HG03457 (cell line): ENCODE results near the gene CEP192.
A peak's percentile ranks its signal among the peaks of the same experiment; 100 is the strongest.

ENCODE experiments used
- ATAC-seq: cut with Tn5 transposase; IDR thresholded peaks from one replicate; pipeline ENCODE4 v1.9.1; 2021; ENCODE audit warnings: moderate number of reproducible peaks; ENCODE audit not compliant: unreplicated experiment

The CEP192 gene

DNA sequence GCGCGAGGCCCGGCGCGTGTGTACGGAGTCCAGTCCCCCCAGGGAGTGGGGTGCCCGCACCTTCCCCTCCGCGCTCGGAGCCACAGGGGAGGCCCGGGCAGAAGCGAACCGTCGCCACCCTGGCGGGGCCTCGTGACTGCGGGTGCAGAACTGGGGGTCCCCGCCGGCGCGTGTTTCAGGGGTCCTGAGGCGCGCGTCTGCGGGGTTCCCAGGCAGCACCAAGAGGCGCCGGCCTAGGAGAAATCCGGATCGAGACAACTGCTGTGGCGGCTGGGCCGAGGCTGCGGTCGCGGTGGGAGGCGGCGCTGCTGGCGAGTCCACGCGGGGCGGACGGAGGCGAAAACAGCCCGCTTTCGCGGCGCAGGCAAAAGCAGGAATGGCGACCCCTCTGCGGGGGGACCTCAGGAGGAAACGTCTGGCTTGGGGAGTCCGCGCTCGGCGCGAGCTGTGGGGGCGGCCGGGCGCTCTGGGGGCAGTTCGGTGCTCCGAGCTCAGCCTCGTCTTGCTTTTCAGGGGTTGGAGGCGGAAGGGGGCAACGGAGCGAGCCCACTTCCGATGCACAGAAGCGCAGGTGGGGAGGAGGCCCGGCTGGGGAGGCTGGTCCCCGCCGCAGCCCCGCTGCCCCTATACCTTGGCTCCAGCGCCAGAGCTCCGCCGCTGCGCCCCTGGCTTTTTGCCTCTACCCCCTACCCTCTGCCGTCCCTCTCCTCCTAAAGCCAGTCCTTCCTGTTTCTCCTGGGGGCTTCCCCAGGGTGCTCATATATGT is 145.9 kb downstream of the CEP192 start:
- ATAC-seq = no peak

DNA sequence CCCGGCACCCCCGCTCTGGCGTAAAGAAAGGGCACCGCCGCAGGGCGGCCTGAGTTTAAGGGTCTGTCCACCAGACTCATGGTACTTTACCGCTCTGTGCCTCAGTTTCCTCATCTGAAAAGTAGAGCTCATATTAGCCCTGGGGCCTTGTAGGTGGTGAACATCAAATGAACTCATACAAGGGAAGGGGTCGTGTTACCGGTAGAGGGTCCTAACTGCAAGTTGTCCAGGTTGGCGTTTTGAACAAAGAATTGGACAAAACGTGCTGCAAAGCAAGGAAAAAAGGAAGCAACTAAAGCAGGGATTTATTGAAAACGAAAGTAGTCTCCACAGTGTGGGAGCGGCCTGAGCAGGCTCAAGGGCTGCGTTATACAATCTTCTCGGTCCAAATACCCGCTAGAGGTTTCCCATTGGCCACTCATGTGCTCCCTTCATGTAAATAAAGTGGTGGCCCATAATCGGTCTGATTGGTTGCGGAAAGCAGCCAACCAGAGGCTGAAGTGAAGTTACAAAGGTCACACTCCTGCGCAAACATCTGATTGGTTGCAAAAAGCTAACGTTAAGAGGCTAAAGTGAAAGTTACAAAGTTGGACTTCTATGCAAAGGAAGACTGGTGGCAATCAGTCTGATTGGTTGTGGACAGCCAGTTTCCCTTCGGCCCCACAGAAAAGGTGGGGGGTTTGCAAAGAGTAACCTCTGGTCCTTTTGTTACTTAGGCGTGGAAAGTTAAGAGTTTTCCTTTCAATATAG is 146.7 kb downstream of the CEP192 start:
- peak; percentile 60 for ATAC-seq

DNA sequence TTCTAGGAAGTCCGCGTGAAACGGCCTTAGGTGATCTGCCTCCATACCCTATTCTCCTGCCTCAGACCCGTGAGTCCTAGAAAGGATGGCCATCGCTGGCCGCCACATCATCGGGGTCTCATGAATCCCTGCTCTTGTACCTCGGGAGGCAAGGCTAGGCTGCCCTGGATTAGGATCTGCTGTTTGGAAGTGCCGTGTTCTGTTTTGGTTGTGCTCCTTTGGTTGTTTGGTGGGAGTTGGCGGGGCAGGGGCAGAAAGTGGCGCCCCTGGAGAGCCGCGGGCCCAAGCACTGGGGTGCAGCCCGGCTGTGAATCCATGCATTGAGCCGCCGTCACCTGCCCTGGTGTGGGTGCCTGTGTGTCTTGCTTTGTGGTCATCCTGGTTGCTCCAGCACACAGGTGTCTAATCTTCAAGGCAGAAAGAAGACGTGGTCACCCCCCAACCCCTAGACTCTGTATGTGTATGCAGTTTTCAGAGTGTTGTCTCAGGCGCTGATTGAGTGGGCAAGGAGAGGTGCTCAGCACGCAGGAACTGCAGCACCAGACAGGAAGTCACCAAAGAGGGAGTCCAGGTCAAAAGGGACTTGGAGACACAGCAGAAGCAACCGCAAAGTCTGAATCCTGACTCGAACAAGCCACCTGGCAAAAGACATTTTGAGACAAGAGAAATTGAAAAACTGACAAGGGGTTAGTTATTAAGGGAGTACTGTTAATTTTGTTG is 147.4 kb downstream of the CEP192 start:
- ATAC-seq = no peak

DNA sequence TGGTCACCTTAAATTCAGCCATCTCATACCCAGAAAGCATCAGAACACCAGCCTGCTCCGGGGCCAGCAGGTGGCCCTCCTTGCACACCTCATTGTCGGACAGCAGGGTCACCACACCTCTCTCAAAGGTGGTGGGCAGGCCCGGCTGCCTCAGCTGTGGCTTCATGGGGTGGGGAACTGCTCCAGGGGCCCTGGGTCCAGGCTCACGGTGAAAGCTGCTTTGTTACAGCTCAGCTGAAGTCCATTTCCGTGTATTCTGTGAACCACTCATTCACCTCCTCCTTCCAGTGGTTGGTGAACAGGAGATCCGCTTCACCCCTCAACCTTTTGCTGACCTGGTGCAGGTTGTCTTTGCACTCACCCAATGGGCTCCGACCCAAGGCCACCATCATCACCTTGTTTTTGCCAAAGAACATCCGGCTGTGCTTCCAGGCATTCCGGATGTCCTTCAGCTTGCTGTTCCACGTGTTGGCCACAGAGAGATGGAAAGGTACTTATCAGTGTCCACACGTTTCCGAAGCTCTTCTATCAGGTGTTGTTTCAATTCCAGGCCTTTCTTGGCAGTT is 148.8 kb downstream of the CEP192 start:
- no peak for ATAC-seq

DNA sequence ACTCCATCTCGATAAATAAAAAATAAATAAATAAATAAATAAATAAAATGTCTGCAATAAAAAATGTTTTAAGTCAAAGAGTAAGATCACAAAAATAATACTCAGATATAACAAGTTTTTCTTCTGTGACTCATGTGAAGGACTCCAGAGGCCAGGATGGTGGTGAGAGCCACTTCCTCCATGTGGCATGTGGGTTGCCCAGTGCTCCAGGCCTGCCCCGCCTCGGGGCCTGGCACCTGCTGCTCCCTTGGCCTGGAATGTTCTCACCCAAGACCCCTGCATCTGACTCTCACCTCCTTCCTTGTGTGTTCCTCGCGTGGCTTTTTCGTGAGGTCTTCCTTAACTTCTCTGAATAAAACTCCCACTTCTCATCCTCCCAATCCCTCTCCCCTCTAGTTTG is 150.0 kb downstream of the CEP192 start:
- ATAC-seq = no peak

DNA sequence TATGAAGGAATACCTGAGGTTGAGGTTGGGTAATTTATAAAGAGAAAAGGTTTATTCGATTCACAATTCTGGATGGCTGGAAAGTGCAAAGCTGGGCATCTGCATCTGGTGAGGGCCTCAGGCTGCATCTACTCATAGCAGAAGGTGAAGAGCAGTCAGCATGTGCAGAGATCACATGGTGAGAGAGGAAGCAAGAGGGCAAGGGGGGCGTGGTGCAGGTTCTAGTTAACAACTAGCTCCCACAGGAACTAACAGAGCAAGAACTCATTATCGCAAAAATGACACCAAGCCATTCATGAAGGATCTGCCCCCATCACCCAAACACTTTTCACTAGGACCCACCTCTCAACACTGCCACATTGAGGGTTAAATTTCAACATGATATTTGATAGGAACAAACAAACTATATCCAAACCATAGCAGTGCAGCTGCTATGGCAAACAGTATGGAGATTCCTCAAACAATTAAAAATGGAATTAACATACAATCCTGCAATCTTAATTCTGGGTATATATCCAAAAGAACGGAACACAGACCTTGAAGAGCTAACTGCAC is 154.6 kb downstream of the CEP192 start:
- ATAC-seq = no peak

DNA sequence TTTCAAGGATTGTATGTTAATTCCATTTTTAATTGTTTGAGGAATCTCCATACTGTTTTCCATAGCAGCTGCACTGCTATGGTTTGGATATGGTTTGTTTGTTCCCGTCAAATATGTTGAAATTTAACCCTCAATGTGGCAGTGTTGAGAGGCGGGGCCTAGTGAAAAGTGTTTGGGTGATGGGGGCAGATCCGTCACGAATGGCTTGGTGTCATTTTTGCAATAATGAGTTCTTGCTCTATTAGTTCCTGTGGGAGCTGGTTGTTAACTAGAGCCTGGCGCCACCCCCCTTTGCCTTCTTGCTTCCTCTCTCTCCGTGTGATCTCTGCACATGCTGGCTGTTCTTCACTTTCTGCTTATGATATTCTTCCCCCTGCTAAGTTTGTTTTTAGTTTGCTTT is 156.0 kb downstream of the CEP192 start:
- no peak for ATAC-seq

DNA sequence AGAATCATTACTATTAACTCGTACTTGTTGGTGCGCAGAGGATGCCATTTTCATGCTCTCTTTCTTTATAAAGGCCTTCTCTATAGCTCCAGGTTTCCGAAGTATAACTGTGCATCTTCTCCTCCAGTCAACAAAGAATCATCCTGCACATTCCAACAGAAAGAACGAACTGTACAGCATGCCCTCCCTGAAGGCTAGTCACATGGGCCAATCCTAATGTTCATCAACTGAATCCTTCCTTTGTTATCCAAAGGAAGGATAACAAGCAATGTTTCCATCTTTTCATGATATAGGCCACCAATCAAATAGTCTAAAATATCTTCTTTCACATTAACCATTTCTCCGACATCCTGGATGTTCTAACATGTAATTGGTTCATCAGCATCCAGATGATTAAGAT is 160.5 kb downstream of the CEP192 start:
- ATAC-seq = no peak

DNA sequence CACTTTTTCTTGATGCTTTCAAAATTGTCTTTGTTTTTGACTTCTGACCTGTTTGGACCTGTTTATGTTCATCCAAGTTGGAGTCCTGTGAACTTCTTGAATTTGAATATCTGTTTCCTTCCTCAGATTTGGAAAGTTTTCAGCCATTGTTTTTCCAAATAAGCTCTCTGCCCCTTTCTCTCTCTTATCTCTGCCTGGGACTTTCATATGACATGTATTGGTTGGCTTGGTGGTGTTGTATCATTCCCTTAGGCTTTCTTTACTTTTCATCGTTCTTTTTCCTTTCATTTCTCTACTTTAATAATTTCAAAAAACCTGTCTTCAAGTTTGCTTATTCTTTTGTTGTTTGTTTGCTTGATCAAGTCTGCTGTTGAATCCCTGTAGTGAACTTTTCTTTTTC is 167.3 kb downstream of the CEP192 start:
- ATAC-seq = no peak

DNA sequence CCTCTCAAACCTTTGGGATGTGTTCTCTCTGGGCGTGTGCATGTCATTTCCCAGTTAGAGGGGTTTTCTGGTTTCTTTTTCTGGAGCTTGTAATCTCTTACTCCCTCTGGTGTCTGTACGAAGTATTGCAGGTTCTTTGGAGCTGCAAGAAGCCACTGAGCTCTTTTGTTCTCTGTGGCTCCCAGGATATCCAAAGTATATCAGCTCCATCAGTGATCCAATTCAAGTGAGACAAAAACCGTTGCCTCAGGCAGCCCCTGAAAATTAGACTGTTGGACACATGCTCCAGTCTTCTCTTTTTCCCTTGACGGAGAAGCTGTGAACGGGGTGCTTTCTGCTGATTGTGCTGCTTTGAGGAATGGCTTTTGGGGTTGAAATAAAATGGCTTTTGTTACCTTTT is 168.4 kb downstream of the CEP192 start:
- ATAC-seq = no peak

DNA sequence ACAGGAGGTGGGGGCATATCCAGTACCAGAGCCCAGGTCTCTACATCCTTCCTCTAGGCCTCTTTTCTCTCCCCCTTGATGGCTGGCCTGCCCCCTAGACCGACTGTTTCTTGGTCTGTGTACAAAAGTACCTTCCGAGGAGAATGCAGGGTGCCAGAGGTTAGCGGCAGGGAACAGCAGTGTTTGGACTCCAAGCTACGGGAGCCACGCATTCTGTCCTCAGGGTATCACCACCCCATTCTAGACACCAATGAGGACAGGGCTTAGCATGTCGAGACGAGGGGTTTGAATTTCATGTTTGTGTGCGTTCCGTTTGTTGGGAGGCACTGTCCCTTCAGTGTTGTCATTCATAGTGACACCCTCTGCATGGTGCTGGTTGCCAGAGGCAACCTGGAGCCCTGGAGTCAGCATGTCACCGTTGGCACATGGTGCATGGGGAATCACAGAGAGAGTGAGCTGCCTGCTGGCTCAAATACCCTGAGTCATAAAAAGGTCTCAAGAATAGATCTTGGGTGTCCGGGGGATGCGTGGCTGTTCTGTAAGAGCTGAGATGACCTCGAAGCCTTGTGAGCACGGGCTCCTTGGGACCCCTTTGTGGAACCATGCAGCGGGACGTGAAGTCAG is 170.2 kb downstream of the CEP192 start:
- ATAC-seq = no peak

DNA sequence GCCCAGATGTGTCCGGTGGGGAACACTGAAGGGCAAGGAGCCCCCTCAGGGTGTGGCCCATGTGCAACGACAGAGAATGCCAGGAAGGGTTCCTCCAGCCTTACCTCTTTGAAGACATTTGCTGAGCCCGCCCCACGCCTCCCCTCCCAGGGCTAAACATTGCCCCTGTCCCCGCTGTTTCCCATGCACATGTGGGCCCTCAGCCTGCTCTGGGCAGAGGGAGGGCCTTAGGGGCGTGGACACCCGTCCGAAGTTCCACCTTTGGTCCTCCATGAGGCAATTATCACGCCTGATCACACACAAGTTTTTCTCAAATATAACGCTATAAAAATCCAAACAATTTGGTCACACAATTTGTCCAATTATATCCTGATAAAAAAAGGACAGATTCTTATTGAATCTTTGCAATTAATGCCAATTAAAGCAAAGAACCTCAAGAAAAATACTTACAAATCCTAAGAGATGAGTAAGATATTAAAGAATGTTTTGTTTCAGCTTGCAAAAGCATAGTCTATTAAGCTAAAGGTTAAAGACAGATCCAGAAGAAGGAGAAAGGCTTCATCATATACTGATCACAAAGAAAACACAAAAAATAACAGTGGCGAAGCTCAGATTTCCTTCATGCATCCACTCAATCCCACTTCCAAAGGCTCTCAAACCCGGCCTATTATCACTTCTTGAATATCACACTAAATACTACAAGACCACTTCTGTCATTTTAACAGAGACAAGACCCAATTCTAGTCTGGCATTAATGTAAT is 172.2 kb downstream of the CEP192 start:
- ATAC-seq = no peak

DNA sequence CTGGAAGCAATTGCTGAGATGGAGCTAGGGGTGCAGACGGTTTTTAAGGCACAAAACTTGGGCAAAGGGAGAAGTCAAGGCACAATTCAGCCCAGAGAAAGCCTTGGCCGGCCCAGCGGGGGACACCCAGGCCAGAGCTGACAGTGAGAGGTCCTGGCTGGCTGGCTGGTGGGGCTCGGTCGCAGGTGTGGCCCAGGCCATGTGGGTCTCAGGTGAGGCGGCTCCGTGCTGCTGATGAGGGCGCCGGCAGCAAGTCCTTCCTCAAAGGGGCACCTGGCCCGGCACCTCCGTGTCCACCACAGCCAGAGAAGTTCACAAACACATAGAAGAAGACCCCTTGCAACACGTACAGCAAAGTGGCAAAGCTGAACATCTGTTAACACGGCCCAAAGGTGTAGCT is 173.2 kb downstream of the CEP192 start:
- no peak for ATAC-seq

DNA sequence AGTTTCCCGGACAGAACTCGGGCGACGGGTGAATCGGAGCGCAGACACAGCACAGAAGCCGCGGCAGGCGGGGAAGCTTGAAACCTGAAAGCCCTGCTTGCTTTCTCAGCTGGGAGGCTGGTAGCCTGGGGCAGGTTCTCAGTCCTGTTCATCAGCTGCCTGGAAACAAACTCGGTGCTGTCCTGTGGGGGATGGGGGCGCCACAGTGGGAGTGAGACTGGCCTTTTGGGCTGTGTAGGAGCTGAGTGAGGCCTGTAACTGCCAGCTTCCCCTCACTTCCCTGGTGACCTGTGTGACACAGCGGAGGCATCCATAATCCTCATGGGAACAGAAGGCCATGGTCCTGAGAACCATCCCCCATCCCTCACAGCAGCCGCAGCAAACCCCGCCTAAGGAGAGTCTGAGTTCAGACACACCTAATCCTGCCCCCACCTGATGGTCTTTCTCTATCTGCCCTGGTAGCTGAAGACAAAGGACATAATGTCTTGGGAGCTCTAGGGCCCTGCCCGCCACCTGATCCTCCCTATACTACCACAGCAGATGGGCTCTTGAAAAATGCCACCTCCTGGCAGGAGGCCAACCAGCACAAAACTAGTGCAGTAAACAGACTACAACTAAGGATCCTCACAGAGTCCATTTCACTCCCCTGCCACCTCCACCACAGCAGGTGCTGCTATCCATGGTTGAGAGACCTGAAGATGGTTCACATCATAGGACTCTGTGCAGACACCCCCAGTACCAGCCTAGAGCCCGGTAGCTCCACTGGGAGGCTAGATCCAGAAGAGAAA is 174.7 kb downstream of the CEP192 start:
- ATAC-seq = no peak

DNA sequence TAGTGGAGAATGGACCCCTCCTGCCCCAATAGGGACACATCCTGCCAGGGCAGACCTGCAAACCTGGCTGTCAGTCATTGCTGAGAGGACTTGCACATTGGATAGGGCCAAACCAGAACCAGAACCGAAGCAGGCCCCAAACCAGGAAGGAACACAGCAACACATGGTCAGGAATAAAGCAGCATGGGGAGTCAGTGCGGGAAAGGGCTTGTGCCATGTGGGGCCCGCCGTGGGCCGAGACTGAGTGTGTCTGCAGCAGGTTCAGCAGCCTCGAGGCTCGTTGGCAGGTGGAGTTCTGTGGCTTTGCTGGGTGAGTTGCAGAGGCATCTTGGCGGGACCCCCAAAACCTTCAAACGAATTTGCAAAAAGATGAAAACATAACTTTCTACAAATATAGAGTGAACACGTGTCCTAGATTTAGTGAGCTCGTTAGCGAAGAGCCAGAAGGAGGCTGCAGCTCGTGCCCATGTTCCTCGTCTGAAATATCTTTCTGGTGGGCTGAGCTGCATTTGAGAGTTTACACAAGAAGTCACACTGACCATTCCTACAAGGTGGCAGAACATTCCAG is 182.5 kb downstream of the CEP192 start:
- ATAC-seq = no peak
